SK-N-SH (cell line): ENCODE measurements around the gene DNASE1L2. TPM values are rescaled to one million over a fixed set of nuclear protein-coding genes. Genes with fewer than 3 reads are reported as not detected.
A peak's percentile ranks its signal among the peaks of the same experiment; 100 is the strongest.

ENCODE experiments used
- CTCF ChIA-PET: fragments of 300-600, 350-600 bp; formaldehyde crosslinking; extraction: SDS; loops from one replicate; lab custom pipeline; 2021; lab: Yijun Ruan, JAX
- POLR2A ChIA-PET: fragments of 350-600 bp; sonication (Branson Sonifier 250); formaldehyde crosslinking; extraction: SDS; loops from one replicate; lab custom pipeline; 2020; ENCODE audit warnings: antibody characterized with exemption, inconsistent platforms; lab: Yijun Ruan, JAX
- DNase-seq: peaks from one replicate; pipeline ENCODE4 v3.0.0; 2012
- H2AFZ ChIP-seq: fragments of 200-600 bp; sonication (generic); 2 replicates; pipeline ENCODE4 v1.8.1; 2016; ENCODE audit warnings: antibody characterized with exemption, mild to moderate bottlenecking, low read depth
- H3F3A ChIP-seq: fragments of 200-600 bp; sonication (generic); replicated peaks from 2 replicates; pipeline ENCODE3; 2016; ENCODE audit warnings: antibody characterized with exemption, mild to moderate bottlenecking; ENCODE audit not compliant: insufficient read depth
- H3K27ac ChIP-seq, 2 experiments: fragments of 200-500 bp in 1 of 2; fragments of 200-600 bp in 1 of 2; sonication (Bioruptor generic) in 1 of 2; sonication (generic), shearing (Covaris generic) in 1 of 2; 2 replicates each; pipeline versions ENCODE4 v1.5.1 to v1.6.1; 2014 to 2016; ENCODE audit warnings: low read depth in 2 of 2, inconsistent platforms in 1 of 2, low read length in 1 of 2, mild to moderate bottlenecking in 1 of 2, mixed read lengths in 1 of 2
- H3K27me3 ChIP-seq: fragments of 200-600 bp; sonication (generic), shearing (Covaris generic); 2 replicates; pipeline ENCODE4 v1.6.1; 2016; ENCODE audit warnings: mixed run types; ENCODE audit not compliant: insufficient read depth
- H3K36me3 ChIP-seq, 2 experiments: fragments of 200-500 bp in 1 of 2; fragments of 200-600 bp in 1 of 2; sonication (Bioruptor generic) in 1 of 2; sonication (generic) in 1 of 2; replicated peaks in 1 of 2; 2 replicates each; pipeline versions ENCODE3 to v1.5.1; 2014 to 2016; ENCODE audit warnings: low read length in 1 of 2, mild to moderate bottlenecking in 1 of 2; ENCODE audit not compliant: insufficient read depth in 2 of 2, control insufficient read depth in 1 of 2
- H3K4me1 ChIP-seq, 2 experiments: fragments of 200-500 bp in 1 of 2; fragments of 200-600 bp in 1 of 2; sonication (Bioruptor generic) in 1 of 2; sonication (generic), shearing (Covaris generic) in 1 of 2; 2 replicates each; pipeline versions ENCODE4 v1.5.1 to v1.6.1; 2014 to 2016; ENCODE audit warnings: low read depth in 1 of 2, low read length in 1 of 2, mixed run types in 1 of 2; ENCODE audit not compliant: insufficient read depth in 2 of 2, control insufficient read depth in 1 of 2
- H3K4me2 ChIP-seq: fragments of 200-600 bp; sonication (generic), shearing (Covaris generic); 2 replicates; pipeline ENCODE4 v1.6.1; 2017; ENCODE audit warnings: mixed run types
- H3K4me3 ChIP-seq, 2 experiments: fragments of 200-500 bp in 1 of 2; fragments of 200-600 bp in 1 of 2; sonication (Bioruptor generic) in 1 of 2; sonication (generic), shearing (Covaris generic) in 1 of 2; 2 replicates each; pipeline versions ENCODE4 v1.5.1 to v1.8.1; 2014 to 2016; ENCODE audit warnings: low read depth in 2 of 2, inconsistent platforms in 1 of 2, low read length in 1 of 2, mild to moderate bottlenecking in 1 of 2, mixed read lengths in 1 of 2, moderate library complexity in 1 of 2
- H3K79me2 ChIP-seq: fragments of 200-600 bp; sonication (generic); 2 replicates; pipeline ENCODE4 v1.8.1; 2017; ENCODE audit warnings: mild to moderate bottlenecking; ENCODE audit not compliant: insufficient read depth
- H3K9ac ChIP-seq: fragments of 200-600 bp; sonication (generic); 2 replicates; pipeline ENCODE4 v1.6.1; 2017; ENCODE audit warnings: mixed run types
- H3K9me2 ChIP-seq: fragments of 200-600 bp; sonication (generic); 2 replicates; pipeline ENCODE4 v1.6.1; 2017; ENCODE audit warnings: mixed run types
- H3K9me3 ChIP-seq: fragments of 200-600 bp; sonication (generic); 2 replicates; pipeline ENCODE4 v1.6.1; 2017; ENCODE audit warnings: mixed run types, mild to moderate bottlenecking, moderate library complexity
- H4K20me1 ChIP-seq: fragments of 200-600 bp; sonication (generic); 2 replicates; pipeline ENCODE4 v1.6.1; 2017; ENCODE audit warnings: mild to moderate bottlenecking, mixed run types; ENCODE audit not compliant: insufficient read depth
- ELF1 ChIP-seq: IDR thresholded peaks from 2 replicates; pipeline ENCODE4 v1.4.0; 2012
- EP300 ChIP-seq, 2 experiments: IDR thresholded peaks; 2 replicates each; pipeline versions ENCODE4 v1.4.0 to v1.6.1; 2012; ENCODE audit warnings: borderline replicate concordance in 1 of 2, low read depth in 1 of 2, low read length in 1 of 2
- FOSL2 ChIP-seq: IDR thresholded peaks from 2 replicates; pipeline ENCODE4 v1.4.0; 2012; ENCODE audit warnings: low read depth, mild to moderate bottlenecking, moderate library complexity, borderline replicate concordance
- FOXM1 ChIP-seq: IDR thresholded peaks from 2 replicates; pipeline ENCODE4 v1.4.0; 2012; ENCODE audit warnings: low read depth, mild to moderate bottlenecking
- GABPA ChIP-seq: IDR thresholded peaks from 2 replicates; pipeline ENCODE4 v1.4.0; 2012; ENCODE audit warnings: low read depth, mild to moderate bottlenecking
- JUND ChIP-seq: IDR thresholded peaks from 2 replicates; pipeline ENCODE4 v1.4.0; 2012
- MEF2A ChIP-seq: IDR thresholded peaks from 2 replicates; pipeline ENCODE4 v1.4.0; 2012; ENCODE audit warnings: low read depth, borderline replicate concordance
- MXI1 ChIP-seq: IDR thresholded peaks from 2 replicates; pipeline ENCODE4 v1.6.1; 2012; ENCODE audit warnings: mild to moderate bottlenecking, low read depth, low read length, improper control_type of control experiment
- POLR2AphosphoS5 ChIP-seq: IDR thresholded peaks from 2 replicates; pipeline ENCODE4 v1.6.1; 2012; ENCODE audit warnings: low read depth, low read length
- RAD21 ChIP-seq: IDR thresholded peaks from 2 replicates; pipeline ENCODE4 v1.6.1; 2012; ENCODE audit warnings: mild to moderate bottlenecking, low read length
- RCOR1 ChIP-seq: fragments of 150-350 bp; IDR thresholded peaks from 2 replicates; pipeline ENCODE4 v1.6.1; 2017; ENCODE audit warnings: antibody characterized with exemption, low read length
- REST ChIP-seq: IDR thresholded peaks from 2 replicates; pipeline ENCODE4 v1.6.1; 2012; ENCODE audit warnings: mild to moderate bottlenecking, low read depth, low read length, moderate library complexity
- SIN3A ChIP-seq: IDR thresholded peaks from 2 replicates; pipeline ENCODE4 v1.6.1; 2012; ENCODE audit warnings: low read depth, mild to moderate bottlenecking, low read length, moderate library complexity, borderline replicate concordance
- SMC3 ChIP-seq: IDR thresholded peaks from 2 replicates; pipeline ENCODE4 v1.6.1; 2012; ENCODE audit warnings: low read depth, low read length, improper control_type of control experiment
- TAF1 ChIP-seq: IDR thresholded peaks from 2 replicates; pipeline ENCODE4 v1.6.1; 2012; ENCODE audit warnings: low read depth, mild to moderate bottlenecking, low read length, moderate library complexity, borderline replicate concordance
- TEAD4 ChIP-seq: IDR thresholded peaks from 2 replicates; pipeline ENCODE4 v1.4.0; 2012; ENCODE audit warnings: mild to moderate bottlenecking, borderline replicate concordance; ENCODE audit not compliant: insufficient read depth
- ZBTB33 ChIP-seq: IDR thresholded peaks from 2 replicates; pipeline ENCODE4 v1.4.0; 2012; ENCODE audit warnings: low read depth, borderline replicate concordance
- whole genome bisulfite sequencing: methylation state at CpG from one replicate; pipeline ENCODE4 v1.1.6; 2017; ENCODE audit warnings: low lambda C conversion rate; 5-methylcytosine and 5-hydroxymethylcytosine counted together
- polyA plus RNA-seq, 3 experiments: library from polyadenylated mRNA; depleted of rRNA; stranded (reverse); fragments of >200 nt; gene quantifications; 2 replicates each; pipeline ENCODE4 v1.2.3, GENCODE V29; 2012

DNASE1L2 gene
- polyA plus RNA-seq, 1 of the 3 experiments (the other 2 are of a cell fraction): 2.5 TPM

GRCh38 chr16:2250652-2251295 lies 14.5 kb downstream of the DNASE1L2 start:
- Histone ChIP-seq H3F3A (peaks cover 37% of the 10 kb centered on the region), H3K9me2 (no peaks in the 10 kb centered on the region), H3K4me3 (peak overlapping the region; percentile 50 to 81), H3K36me3 (peaks cover 25 to 36% of the 10 kb centered on the region in 2 experiments), H3K9me3 (no peaks in the 10 kb centered on the region), H4K20me1 (peaks cover 13% of the 10 kb centered on the region; the same call in 1 of the 2 replicates)
- no peak for DNase-seq
- CTCF ChIA-PET: interaction anchor here (0.7 to 3.5 kb wide), 20 partner anchors 9 to 251 kb away, joined by 3 to 33 read pairs (median 6); partner anchors contain the start of genes ABCA3, CASKIN1, DNASE1L2 and MLST8
- POLR2A ChIA-PET: interaction anchor here (0.6 to 1.8 kb wide), 10 partner anchors 9 to 286 kb away, joined by 3 to 8 read pairs (median 4); partner anchors contain the start of genes RPS2 and TRAF7
- TF ChIP-seq MEF2A (no peak), JUND (no peak), RCOR1 (no peak), EP300 (IDR thresholded peaks at IDR 0.05; ENCODE audit: borderline replicate concordance in 1 of 2, low read depth in 1 of 2, low read length in 1 of 2) (no peak)
- TF ChIP-seq, all 33 proteins: peak for 0
- H3K27me3 ChIP-seq: no peaks in the 10 kb centered on the region
- peak overlapping the region; percentile 72 for H3K9ac ChIP-seq
- H3K79me2 ChIP-seq: peaks cover 49% of the 10 kb centered on the region
- H3K4me2 ChIP-seq: peak overlapping the region; percentile 89
- H2AFZ ChIP-seq: peak overlapping the region; percentile 75; the same call in 1 of the 2 replicates
- WGBS: 12% methylated on average over 28 of the region's 35 CpGs
- peaks cover 7 to 13% of the 10 kb centered on the region in 2 experiments; a peak in 1 of 4 replicates for H3K4me1 ChIP-seq
- peak overlapping the region; percentile 66 to 73 for H3K27ac ChIP-seq

- Histone ChIP-seq H3K9me3 (no peaks in the 10 kb centered on the region), H3K4me1 (peaks cover 7 to 13% of the 10 kb centered on the region in 2 experiments; a peak in 1 of 4 replicates), H3K9ac (peak within 1 kb of the TSS; percentile 72), H4K20me1 (peaks cover 13% of the 10 kb centered on the region; the same call in 1 of the 2 replicates), H3K4me3 (peak within 1 kb of the TSS; percentile 50 to 81), H3K36me3 (peaks cover 20 to 43% of the 10 kb centered on the region in 2 experiments), H3F3A (peaks cover 43% of the 10 kb centered on the region), H2AFZ (peak within 1 kb of the TSS; percentile 75; the same call in 1 of the 2 replicates), H3K79me2 (peaks cover 51% of the 10 kb centered on the region), H3K27me3 (no peaks in the 10 kb centered on the region), H3K9me2 (no peaks in the 10 kb centered on the region), H3K27ac (peak within 1 kb of the TSS; percentile 73 to 84), H3K4me2 (peak within 1 kb of the TSS; percentile 89)
- CTCF ChIA-PET: interaction anchor here (0.7 to 3.5 kb wide), 21 partner anchors 10 to 250 kb away, joined by 3 to 33 read pairs (median 5); partner anchors contain the start of genes ABCA3, CASKIN1, DNASE1L2 and MLST8
- under 1% methylated on average over 17 of the region's 88 CpGs for WGBS
- peak; percentile 100 for DNase-seq
- POLR2A ChIA-PET: interaction anchor here (0.6 to 1.8 kb wide), 13 partner anchors 10 to 287 kb away, joined by 3 to 8 read pairs (median 3); partner anchors contain the start of genes RPS2 and TRAF7
- TF ChIP-seq FOXM1 (no peak), MXI1 (peak; percentile 52; the same call in 1 of the 2 replicates), GABPA (peak; percentile 64), SIN3A (peak; percentile 71; the same call in 1 of the 2 replicates), MEF2A (no peak), RAD21 (peak; percentile 53), POLR2AphosphoS5 (peak; percentile 65), SMC3 (peak; percentile 24; the same call in 1 of the 2 replicates), TAF1 (peak; percentile 93), ZBTB33 (no peak), ELF1 (peak; percentile 78), TEAD4 (no peak), REST (peak; percentile 41; the same call in 1 of the 2 replicates), FOSL2 (no peak; the same call in 1 of the 2 replicates)
Measured at GRCh38 chr16:2251296-2252111, 15.3 kb downstream of the DNASE1L2 start, which contains the start of gene ECI1. Gene ECI1 (minus strand): TSS chr16:2251587. CDS start chr16:2251566, 21 bp downstream.
